GM19238 (cell line): ENCODE results near the gene ZNF516.

Experiments
- DNase-seq: peaks from one replicate; pipeline ENCODE4 v3.0.0; 2011; ENCODE audit warnings: low spot score; ENCODE audit not compliant: insufficient read length

ZNF516 gene

GRCh38 chr18:76368271-76368670 lies 126.8 kb downstream of the ZNF516 start:
- no peak for DNase-seq

GRCh38 chr18:76367168-76368125 lies 127.6 kb downstream of the ZNF516 start:
- no peak for DNase-seq

- DNase-seq: no peak
Observed at GRCh38 chr18:76365561-76365960, 129.5 kb downstream of the ZNF516 start.

GRCh38 chr18:76364282-76365259 lies 130.5 kb downstream of the ZNF516 start:
- no peak for DNase-seq

- no peak for DNase-seq
Observed at GRCh38 chr18:76363436-76364120, 131.5 kb downstream of the ZNF516 start.

- DNase-seq: no peak
Observed at GRCh38 chr18:76362676-76363075, 132.4 kb downstream of the ZNF516 start.

GRCh38 chr18:76361219-76361618 lies 133.8 kb downstream of the ZNF516 start:
- DNase-seq: no peak

GRCh38 chr18:76359909-76360308 lies 135.1 kb downstream of the ZNF516 start:
- no peak for DNase-seq

GRCh38 chr18:76358774-76359173 lies 136.3 kb downstream of the ZNF516 start:
- no peak for DNase-seq

- DNase-seq: no peak
Observed at GRCh38 chr18:76357585-76358260, 137.3 kb downstream of the ZNF516 start.

- DNase-seq: no peak
Observed at GRCh38 chr18:76357174-76357573, 137.9 kb downstream of the ZNF516 start.

GRCh38 chr18:76356666-76357065 lies 138.4 kb downstream of the ZNF516 start:
- no peak for DNase-seq

GRCh38 chr18:76354348-76354747 lies 140.7 kb downstream of the ZNF516 start:
- no peak for DNase-seq

GRCh38 chr18:76353500-76353899 lies 141.5 kb downstream of the ZNF516 start:
- no peak for DNase-seq

- DNase-seq: no peak
Observed at GRCh38 chr18:76353046-76353445, 142.0 kb downstream of the ZNF516 start.

- DNase-seq: no peak
Observed at GRCh38 chr18:76351961-76352581, 143.0 kb downstream of the ZNF516 start.

GRCh38 chr18:76350134-76351025 lies 144.7 kb downstream of the ZNF516 start:
- DNase-seq: no peak

- DNase-seq: peak; percentile 51
Observed at GRCh38 chr18:76349067-76349715, 145.9 kb downstream of the ZNF516 start.
